GM19240 (cell line): ENCODE results near the gene AGPAT1.
"Not testable (repeated sequence)": the region's sequence is repeated elsewhere in the genome, so short reads cannot be mapped to it uniquely, and the experiment has no call there.

Source experiments
- DNase-seq: peaks from one replicate; pipeline ENCODE4 v3.0.0; 2011; ENCODE audit warnings: low spot score; ENCODE audit not compliant: insufficient read length

Gene AGPAT1

DNA sequence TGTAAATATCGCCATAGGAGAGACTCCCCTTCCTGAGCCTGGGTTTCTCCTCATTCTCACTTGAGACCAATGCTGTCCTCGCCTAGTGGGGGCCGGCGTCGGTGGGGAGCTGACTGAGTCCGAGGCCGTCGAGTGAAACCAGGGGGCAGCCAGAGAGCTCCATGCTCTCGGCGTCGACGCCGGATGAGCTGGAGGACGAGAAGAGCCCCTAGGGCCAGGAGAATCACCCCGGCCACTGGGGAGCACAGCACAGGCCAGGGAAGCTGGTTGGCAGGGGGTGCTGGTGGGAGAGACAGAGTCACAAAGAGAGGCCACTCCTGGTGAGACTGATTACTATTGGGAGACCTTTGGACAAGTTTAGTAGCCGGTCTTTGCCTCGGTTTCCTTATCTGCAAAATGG, 23.0 kb upstream of the AGPAT1 start:
- no peak for DNase-seq

GRCh38 chr6:32198345-32198696, 22.4 kb upstream of the AGPAT1 start:
- DNase-seq: no peak

GRCh38 chr6:32196682-32197616, 21.1 kb upstream of the AGPAT1 start:
- DNase-seq: no peak

GRCh38 chr6:32195902-32196681, 20.2 kb upstream of the AGPAT1 start:
- peak; percentile 33 for DNase-seq

DNA sequence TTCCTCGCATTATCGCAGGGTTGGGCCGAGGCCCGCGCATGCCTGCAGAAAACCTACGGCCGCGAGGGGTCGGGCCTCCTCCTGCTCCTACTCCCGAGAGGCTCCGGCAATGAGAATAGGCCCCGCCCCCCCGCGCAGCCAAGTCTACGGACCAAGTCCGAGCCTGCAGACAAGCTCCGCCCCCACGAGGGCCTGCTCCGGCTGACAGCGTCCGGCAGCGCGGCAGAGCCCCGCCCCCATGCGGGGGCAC, 19.7 kb upstream of the AGPAT1 start:
- DNase-seq: peak; percentile 93

DNA sequence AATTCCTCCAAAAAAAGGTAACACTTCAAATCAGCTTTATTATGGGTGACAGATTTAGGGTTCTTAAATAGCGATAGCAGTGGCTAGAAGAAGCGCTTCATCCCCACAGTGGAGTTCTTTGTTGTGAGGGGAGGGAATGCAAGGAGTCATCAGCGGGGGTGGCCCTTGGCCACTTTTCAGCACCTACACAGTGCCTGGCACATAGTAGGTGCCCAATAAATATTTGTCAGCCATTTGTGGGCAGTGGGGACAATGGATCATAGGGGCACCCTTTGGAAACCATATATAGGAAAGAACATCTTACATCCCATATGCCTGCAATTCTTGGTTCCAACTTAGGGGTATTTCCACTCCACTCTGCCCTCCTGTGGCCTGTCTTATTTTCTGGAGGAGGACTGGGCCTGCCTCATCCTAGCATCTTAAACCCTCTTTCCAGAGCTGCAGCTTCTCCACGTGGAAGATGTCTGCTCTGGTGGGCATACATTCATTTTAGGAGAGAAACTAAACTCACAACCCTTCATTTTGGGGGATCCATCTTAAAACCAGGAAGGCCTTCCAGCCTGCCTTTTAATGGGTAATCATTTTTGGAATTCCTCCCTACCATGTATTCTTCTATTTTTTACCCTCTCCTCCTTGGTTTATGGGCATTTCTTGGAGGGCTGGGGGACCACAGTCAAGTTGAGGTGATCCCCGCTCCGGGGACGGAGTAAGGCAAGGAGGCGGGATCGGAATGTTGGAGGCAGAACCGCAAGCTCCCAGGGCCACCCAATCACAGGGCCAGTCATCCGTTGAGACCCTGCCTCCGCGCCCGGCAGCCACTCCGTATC, 19.2 kb upstream of the AGPAT1 start:
- DNase-seq: no peak

- DNase-seq: no peak
These were observed 18.5 kb upstream of the AGPAT1 start for GRCh38 chr6:32194388-32194787.

DNA sequence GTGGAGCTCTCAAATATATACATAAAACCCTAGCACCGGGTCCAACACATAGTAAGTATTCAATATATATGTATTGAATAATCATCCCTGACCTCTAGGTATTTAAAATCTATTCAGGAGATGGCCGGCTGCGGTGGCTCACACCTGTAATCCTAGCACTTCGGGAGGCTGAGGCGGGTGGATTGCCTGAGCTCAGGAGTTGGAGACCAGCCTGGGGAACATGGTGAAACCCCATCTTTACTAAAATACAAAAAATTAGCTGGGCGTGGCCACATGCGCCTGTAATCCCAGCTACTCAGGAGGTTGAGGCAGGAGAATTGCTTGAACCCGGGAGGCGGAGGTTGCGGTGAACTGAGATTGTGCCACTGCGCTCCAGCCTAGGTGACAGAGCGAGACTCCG, 17.2 kb upstream of the AGPAT1 start:
- DNase-seq: not testable (repeated sequence)

GRCh38 chr6:32192608-32193039, 16.7 kb upstream of the AGPAT1 start, which contains the start of gene GPSM3:
GPSM3 (minus strand) TSS chr6:32192643; CDS start chr6:32192513, 130 bp downstream.
- DNase-seq: no peak

- no peak for DNase-seq
These were observed 16.1 kb upstream of the AGPAT1 start for GRCh38 chr6:32191696-32192607.

DNA sequence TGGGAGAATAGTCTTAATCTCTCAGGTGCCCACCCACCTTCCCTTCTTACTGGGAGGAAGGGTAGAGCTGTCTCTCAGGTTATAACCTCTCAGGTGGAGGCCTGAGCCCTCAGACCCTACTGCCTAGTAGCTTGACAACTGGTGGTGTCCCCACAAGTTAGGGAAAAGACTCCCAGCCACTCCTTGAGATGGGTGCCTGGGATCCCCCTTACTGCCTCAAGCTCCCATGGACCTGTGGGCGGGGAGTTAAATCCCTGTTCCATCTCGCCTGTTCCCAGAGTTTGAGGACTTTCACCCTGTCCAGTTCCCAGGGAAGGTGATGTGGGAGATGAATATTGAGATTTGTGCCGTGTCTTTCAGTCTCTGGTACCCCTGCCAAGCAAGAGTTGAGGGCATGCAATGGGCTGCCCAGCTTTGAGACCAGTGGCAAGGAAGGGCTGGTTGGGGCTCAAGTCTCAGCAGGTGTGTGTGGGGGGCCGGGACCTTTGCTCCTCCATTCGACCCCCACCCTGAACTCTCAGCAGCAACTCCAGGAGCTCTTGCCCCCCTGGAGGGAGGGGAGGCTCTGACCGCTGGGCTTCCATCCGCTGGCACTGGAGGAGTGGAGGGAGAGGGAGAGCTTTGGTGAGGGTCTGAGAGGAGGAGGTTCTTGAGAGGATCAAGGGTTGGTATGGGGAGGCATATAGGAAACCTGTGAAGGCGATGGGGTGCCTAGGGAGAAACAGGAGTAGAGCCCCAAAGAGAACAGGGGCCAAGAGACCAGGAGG, 15.2 kb upstream of the AGPAT1 start:
- DNase-seq: no peak

- DNase-seq: peak; percentile 33
These were observed 14.4 kb upstream of the AGPAT1 start, which contains the start of gene PBX2 for GRCh38 chr6:32190054-32190851. PBX2 (minus strand) TSS chr6:32190202; CDS start chr6:32189915, 287 bp downstream.

DNA sequence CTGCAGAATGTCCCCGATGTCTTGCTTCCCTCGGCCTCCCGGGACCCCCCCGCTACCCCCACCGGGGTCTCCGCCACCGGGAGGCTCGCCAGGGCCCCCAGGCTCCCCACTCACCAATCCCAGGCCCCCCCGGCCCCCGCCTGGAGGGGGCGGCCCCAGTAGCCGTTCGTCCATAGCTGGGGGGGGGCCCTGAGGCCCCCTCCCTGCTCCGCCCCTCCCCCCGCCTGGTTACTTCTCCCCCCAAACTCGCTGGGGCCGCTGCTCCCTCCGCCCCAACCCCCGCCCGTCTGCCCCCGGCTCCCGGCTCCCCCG, 13.8 kb upstream of the AGPAT1 start:
- no peak for DNase-seq

- no peak for DNase-seq
These were observed 13.3 kb upstream of the AGPAT1 start for GRCh38 chr6:32189069-32189741.

- no peak for DNase-seq
These were observed 12.6 kb upstream of the AGPAT1 start for GRCh38 chr6:32188381-32189068.

DNA sequence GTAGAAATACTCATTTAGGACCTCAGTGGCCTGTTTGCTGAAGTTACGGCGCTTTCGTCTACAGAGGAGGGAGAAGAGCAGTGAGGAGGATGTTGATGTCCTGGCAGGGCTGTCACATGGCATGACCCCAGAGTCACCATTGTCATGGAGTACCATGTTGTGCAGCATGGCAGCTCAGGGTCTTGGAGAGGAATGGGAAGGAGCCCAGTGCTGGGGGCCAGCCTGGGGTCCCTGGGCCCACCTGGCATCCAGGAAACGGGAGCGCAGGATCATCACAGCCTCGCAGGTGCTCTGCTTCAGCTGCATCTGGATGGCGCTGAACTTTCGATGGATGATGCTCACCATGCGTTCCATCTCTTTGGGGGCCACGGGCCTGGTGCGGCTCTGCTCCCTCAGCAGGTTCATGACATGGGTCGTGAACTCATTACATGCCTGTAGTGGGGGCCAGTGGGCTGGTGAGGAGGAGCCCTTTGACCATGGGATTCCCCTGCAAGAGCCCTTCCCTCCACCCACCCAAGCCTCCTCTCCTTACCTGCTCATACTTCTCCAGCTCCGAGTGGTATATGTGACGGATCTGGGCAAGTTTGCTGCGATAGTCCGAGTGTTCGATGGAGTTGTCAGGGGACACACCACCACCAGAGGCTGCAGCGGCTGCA, 12.0 kb upstream of the AGPAT1 start:
- DNase-seq: not testable (repeated sequence)

DNA sequence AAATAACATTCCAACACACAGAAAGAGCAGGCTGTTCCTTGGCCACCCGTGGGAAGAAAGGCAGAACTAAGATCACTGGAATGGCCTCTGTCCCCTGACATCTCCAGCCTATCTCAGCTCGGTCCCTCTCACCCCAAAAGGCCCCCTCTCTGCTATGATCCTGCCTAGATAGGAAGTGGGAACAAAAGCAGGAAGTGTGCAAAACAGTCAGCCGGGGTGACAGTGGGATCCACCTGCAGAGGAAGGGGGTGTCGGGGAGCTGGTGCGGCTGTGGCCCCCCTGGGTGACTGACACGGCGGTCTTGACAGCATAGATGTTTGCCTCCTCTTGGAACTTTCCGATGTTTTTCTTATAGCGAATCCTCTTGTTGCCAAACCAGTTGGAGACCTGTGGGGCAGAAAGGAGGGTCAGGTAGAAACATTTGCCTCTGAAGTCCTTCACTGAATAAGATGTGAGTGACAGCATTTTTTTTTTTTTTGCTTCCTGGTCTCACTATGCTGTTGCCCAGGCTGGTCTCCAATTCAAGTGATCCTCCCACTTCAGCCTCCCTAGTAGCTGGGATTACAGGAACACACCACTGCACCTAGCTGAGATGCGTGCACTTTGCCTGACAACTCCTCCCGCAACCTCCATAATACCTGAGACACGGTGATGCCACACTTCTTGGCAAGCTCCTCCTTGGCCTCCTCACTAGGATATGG, 11.3 kb upstream of the AGPAT1 start:
- no peak for DNase-seq
